ENCODE measurements around the gene CCDC157.
"Not testable (repeated sequence)": the region's sequence is repeated elsewhere in the genome, so short reads cannot be mapped to it uniquely, and the experiment has no call there.

Gene CCDC157

DNA sequence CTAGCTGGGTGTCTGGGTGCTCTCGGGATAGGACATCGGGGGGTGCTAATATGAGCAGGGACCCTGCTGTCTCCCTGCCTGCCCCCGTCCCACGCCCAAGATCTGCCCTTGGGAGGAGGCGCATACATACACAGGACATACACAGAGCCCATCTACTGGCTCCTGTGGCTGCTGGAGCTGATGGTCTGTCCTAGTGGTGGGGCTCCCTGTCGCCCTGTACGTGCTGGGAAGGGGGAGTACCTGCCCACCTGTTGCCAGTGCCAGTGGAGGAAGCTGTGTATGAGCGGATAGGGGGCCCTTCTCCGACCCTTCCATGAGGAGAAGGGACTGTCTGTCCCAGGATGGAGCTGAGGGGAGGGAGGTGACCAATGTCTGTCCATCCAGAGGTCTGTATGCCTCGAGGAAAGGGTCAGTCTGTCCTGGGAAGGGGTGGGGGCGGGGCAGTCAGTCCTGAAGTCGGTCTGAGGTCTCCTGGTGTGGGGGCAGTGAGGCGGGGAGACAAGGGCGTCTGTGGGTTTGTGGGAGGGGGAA, 31.0 kb upstream of the CCDC157 start:
- no peak for DNase-seq (ENCODE audit: low read depth in 2 of 2)

DNA sequence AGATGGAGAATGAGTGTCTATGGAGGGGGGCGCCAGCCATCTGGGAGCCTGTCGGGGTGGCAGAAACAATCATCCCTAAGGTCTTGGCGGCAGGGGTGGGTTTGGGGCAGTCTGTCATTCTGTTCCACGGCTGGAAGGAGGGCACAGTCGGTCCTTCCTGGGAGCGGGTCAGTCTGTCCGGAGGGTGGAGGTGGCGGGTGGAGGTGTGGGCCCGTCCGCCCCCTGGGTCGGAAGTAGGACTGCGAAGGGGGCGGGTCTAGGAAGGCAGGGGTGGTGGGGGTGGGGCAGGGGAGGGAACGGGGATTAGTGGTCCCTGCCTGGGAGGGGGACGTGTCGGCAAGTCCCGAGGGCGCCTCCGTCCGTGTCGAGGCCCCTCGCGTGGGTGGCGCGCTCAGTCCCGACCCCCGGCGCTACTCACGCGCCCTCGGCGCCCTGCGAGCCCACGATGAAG, 30.5 kb upstream of the CCDC157 start:
- DNase-seq (ENCODE audit: low read depth in 2 of 2) = peak in 1 of 2 donors; percentile 18

DNA sequence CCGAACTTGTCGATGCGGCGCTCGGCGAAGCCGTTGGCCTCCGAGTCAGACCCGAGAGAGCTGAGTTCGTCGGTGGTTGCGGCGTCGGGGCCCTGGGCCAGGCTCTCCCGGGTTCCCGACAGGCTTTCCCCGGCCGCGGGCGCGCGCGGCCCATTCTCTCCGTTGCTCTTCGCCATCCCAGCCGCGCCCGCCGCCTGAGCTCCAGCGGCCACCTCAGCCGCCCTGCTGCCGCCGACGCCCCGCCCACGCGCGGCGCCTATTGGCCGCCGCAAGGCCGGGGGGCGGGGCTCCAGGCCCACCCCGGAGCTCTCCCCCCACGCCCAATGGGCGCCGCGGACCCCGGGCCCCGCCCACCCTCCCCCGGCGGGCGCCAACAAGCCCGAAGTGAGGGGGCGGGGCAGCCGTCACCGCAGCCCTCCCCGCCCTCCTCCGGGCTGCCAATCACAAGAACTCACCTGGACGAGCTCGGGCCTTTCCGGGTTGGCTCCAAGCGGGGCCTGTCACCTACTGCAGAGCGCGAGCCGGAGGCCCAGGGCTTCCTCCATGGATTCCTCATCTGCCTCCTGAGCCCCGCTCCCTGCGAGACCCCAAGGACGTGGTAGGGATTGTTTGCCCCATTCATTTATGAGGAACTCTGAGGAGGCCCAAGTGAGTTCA, 30.0 kb upstream of the CCDC157 start, which contains the start of gene TBC1D10A:
Gene TBC1D10A, minus strand, starts transcription at position 236 of the 657 bp plus-strand sequence. Its CDS starts 60 bp downstream, at position 176.
- DNase-seq (ENCODE audit: low read depth in 2 of 2) = peak; percentile 82 to 95

- DNase-seq (ENCODE audit: low read depth in 2 of 2) = no peak
Observed at GRCh38 chr22:30327864-30328345, 28.9 kb upstream of the CCDC157 start.

GRCh38 chr22:30328466-30329049, 28.2 kb upstream of the CCDC157 start:
- DNase-seq (ENCODE audit: low read depth in 2 of 2) = no peak

DNA sequence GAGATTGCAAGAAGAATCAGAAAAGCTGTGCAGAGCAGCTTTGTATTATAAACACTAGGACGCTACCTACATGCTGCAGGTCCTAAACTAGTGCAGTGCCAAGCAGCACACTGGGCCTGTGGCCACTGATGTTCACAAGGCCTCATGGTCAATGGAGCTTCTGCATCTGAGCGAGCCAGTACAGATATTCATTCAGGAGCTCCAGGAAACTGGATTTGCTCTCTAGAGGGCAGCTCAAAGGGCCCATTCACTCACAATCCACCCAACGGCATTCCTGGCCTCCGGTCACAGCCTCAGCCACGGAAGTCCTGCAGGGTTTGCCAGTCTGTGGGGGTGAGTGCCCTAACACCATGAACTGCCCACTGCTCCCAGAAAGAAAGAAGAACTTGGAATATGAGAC, 24.3 kb upstream of the CCDC157 start:
- DNase-seq (ENCODE audit: low read depth in 2 of 2) = no peak

- DNase-seq (ENCODE audit: low read depth in 2 of 2) = no peak
Observed at GRCh38 chr22:30332994-30333706, 23.7 kb upstream of the CCDC157 start.

- DNase-seq (ENCODE audit: low read depth in 2 of 2) = no peak
Observed at GRCh38 chr22:30333707-30334087, 23.1 kb upstream of the CCDC157 start.

GRCh38 chr22:30334646-30335045, 22.2 kb upstream of the CCDC157 start:
- no peak for DNase-seq (ENCODE audit: low read depth in 2 of 2)

GRCh38 chr22:30335236-30335635, 21.6 kb upstream of the CCDC157 start:
- DNase-seq (ENCODE audit: low read depth in 2 of 2) = no peak

GRCh38 chr22:30336752-30337460, 19.9 kb upstream of the CCDC157 start:
- DNase-seq (ENCODE audit: low read depth in 2 of 2) = no peak

- DNase-seq (ENCODE audit: low read depth in 2 of 2) = no peak
Observed at GRCh38 chr22:30337461-30337778, 19.4 kb upstream of the CCDC157 start.

GRCh38 chr22:30338341-30338740, 18.5 kb upstream of the CCDC157 start:
- not testable (repeated sequence) for DNase-seq (ENCODE audit: low read depth in 2 of 2)

GRCh38 chr22:30338802-30339201, 18.0 kb upstream of the CCDC157 start:
- no peak for DNase-seq (ENCODE audit: low read depth in 2 of 2)

DNA sequence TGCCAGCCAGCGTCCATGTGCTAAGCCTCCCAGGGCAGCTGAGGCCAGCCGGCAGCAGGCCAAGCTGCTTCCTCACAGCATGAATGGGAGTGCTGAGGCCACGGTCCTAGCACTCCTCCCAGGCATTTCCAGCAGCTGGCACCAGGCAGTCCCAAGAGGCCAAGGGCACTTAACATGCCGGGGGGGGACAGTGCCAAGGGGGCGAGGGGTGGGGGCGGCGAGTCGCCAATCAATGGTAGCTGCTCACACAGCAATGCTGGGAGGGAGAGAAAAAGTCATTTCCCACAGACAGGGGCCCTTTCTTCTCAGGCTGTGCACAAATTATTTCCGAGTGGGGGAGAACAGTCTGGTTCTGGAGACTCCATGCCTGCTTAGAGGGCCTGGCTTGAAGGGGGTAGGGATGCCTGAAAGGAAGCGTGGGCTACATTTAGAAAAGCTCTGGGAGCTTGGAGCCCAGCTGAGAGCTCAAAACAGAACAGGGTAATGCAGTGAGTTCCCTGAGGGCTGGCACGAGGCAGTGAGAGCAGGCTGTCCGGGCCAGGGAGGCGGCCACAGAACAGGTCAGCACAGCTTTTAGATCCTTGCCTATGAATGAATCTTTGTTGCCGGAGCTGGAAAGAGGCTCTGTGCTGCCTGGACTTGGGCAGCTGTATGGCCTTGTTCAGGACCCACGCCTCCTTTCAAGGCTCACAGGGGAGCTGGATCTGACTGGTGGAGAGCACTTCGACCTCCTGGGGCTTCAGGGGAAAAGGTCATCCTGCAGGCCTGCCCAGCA, 15.7 kb upstream of the CCDC157 start:
- DNase-seq (ENCODE audit: low read depth in 2 of 2) = no peak

- no peak for DNase-seq (ENCODE audit: low read depth in 2 of 2)
Observed at GRCh38 chr22:30344447-30345200, 12.2 kb upstream of the CCDC157 start.

GRCh38 chr22:30347255-30347892, 9.4 kb upstream of the CCDC157 start:
- no peak for DNase-seq (ENCODE audit: low read depth in 2 of 2)

DNA sequence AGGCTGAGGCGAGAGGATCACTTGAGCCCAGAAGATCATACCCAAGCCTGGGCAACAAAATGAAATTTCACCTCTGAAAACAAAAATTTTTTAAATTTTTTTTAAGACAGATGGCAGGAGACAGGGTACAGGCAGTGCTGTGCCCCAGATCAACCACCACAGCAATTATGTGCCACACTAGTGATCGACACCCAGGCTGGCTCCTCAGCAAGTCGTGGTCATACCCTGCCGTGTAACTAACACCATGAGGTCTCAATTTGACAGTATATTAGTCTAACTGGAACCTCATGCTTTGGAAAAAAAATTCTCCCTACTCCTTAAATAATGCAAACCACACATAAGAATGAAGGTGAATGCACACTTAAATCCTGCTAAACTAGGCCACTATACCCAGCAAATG, 8.4 kb upstream of the CCDC157 start:
- no peak for DNase-seq (ENCODE audit: low read depth in 2 of 2)

DNA sequence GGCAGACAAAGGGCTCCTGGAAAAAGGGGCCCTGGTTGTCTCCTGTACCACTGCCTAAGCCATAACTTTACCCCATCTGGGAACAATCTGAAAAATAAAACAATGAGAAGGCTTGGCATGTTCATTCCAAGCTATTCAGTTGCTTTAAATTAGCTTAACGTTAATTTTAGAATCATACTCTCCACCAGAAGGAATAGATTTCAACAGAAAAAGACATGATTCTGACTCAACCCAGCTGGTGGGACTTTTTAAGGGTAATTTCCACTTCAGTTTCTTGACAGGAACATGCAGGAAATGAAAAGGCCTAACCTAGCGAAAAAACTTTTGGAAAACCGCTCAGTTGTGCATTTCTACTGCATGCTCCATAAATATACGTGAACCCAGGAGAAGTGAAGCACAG, 8.0 kb upstream of the CCDC157 start:
- DNase-seq (ENCODE audit: low read depth in 2 of 2) = no peak

DNA sequence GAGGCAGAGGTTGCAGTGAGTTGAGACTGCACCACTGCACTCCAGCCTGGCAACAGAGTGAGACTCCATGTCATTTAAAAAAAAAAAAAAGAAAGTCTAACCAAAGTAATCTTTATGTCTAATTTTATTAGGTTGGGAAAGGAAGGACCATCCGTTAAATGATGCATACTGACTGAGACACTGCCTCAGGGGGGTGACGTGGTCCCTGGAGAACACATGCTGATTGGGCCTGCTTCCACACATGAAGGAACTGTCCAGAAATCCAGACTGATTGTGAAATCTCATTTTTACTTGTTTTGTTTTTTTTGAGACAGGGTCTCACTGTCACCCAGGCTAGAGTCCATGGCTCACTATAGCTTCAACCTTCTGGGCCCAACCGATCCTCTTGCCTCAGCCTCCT, 5.6 kb upstream of the CCDC157 start:
- DNase-seq (ENCODE audit: low read depth in 2 of 2) = no peak
